Erythroblast (primary cell): ENCODE results near the gene FAM47A.

Experiments used
- GATA1 ChIP-seq: IDR thresholded peaks from 2 replicates; pipeline ENCODE4 v1.6.1; 2011; ENCODE audit warnings: low read depth, mild to moderate bottlenecking, control low read depth, low read length, moderate library complexity
- POLR2A ChIP-seq: IDR thresholded peaks from 2 replicates; pipeline ENCODE4 v1.6.1; 2011; ENCODE audit warnings: mild to moderate bottlenecking, low read length

DNA sequence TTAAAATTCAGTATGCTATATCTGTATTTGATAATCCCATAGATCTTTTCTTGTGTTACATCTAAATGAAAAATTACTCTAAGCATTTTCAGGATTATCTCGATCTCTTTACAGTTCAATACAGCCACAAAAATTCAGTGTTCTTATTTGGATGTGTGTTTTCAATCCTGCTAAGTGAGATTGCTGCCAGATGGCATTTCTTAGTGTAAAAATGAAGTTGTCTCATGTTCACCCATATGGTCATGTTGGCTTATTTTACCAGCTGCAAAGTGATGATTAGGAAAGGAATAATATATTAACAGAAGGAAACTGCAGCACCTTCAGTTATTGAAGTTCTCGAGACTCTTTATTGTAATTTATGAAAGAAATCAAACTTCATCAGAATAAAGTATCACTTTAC lies 12.1 kb upstream of the FAM47A start:
- TF ChIP-seq POLR2A (no peak), GATA1 (no peak)
